CD14-positive monocyte (primary cell): Measurements from ENCODE around the gene RERE. TPM values are rescaled to one million over a fixed set of nuclear protein-coding genes. Genes with fewer than 3 reads are reported as not detected.

Experiments used
- DNase-seq, 3 donors: peaks; one replicate each; pipeline ENCODE4 v3.0.0-alpha.2; 2011 to 2022
- H2AFZ ChIP-seq: 2 replicates; pipeline ENCODE4 v1.6.0; 2012; ENCODE audit warnings: mild to moderate bottlenecking, low read depth, low read length, inconsistent platforms; ENCODE audit not compliant: insufficient read depth, poor library complexity, severe bottlenecking
- H3K27ac ChIP-seq, 2 donors: 1 replicate in 1 of 2; 2 replicates in 1 of 2; pipeline ENCODE4 v1.5.1; 2012 to 2013; ENCODE audit warnings: low read length in 2 of 2, control low read depth in 1 of 2, inconsistent platforms in 1 of 2, low read depth in 1 of 2, mild to moderate bottlenecking in 1 of 2
- H3K27me3 ChIP-seq, 2 donors: one replicate each; pipeline versions ENCODE4 v1.6.0 to v1.6.1; 2011 to 2013; ENCODE audit warnings: low read length in 2 of 2; ENCODE audit not compliant: control insufficient read depth in 2 of 2, insufficient read depth in 2 of 2
- H3K36me3 ChIP-seq, 2 donors: replicated peaks in 1 of 2; 1 replicate in 1 of 2; 2 replicates in 1 of 2; pipeline versions ENCODE4 v1.5.1 to v1.6.1; 2012 to 2013; ENCODE audit warnings: low read length in 2 of 2, control low read depth in 1 of 2, inconsistent platforms in 1 of 2, mild to moderate bottlenecking in 1 of 2; ENCODE audit not compliant: insufficient read depth in 2 of 2, control insufficient read depth in 1 of 2
- H3K4me1 ChIP-seq, 2 donors: 1 replicate in 1 of 2; 2 replicates in 1 of 2; pipeline versions ENCODE4 v1.5.1 to v1.6.1; 2012 to 2013; ENCODE audit warnings: low read length in 2 of 2, control low read depth in 1 of 2, inconsistent platforms in 1 of 2, mild to moderate bottlenecking in 1 of 2, moderate library complexity in 1 of 2; ENCODE audit not compliant: insufficient read depth in 2 of 2, control insufficient read depth in 1 of 2
- H3K4me2 ChIP-seq: replicated peaks from 2 replicates; pipeline ENCODE3; 2012; ENCODE audit warnings: low read length, moderate library complexity, mild to moderate bottlenecking; ENCODE audit not compliant: poor library complexity, severe bottlenecking; ENCODE audit errors: extremely low read depth
- H3K4me3 ChIP-seq, 3 experiments: fragments of 200-600 bp in 1 of 3; sonication (generic) in 1 of 3; replicated peaks in 1 of 3; 1 replicate in 2 of 3; 2 replicates in 1 of 3; pipeline ENCODE4 v1.5.1; 2011 to 2013; ENCODE audit warnings: low read length in 3 of 3, mild to moderate bottlenecking in 3 of 3, control low read depth in 2 of 3, low read depth in 2 of 3, inconsistent platforms in 1 of 3, moderate library complexity in 1 of 3
- H3K79me2 ChIP-seq: 2 replicates; pipeline ENCODE4 v1.6.0; 2012; ENCODE audit warnings: mild to moderate bottlenecking, control low read depth, inconsistent platforms, low read length, moderate library complexity; ENCODE audit not compliant: insufficient read depth
- H3K9ac ChIP-seq: 2 replicates; pipeline ENCODE4 v1.6.0; 2017; ENCODE audit warnings: low read length, mild to moderate bottlenecking; ENCODE audit not compliant: insufficient read depth, poor library complexity, severe bottlenecking
- H3K9me3 ChIP-seq, 2 donors: replicated peaks in 1 of 2; 1 replicate in 1 of 2; 2 replicates in 1 of 2; pipeline versions ENCODE4 v1.5.1 to v1.6.1; 2012 to 2013; ENCODE audit warnings: low read length in 2 of 2, control low read depth in 1 of 2; ENCODE audit not compliant: control insufficient read depth in 1 of 2, insufficient read depth in 1 of 2
- H4K20me1 ChIP-seq: 2 replicates; pipeline ENCODE4 v1.6.0; 2012; ENCODE audit warnings: mild to moderate bottlenecking, low read length, control low read depth, moderate library complexity; ENCODE audit not compliant: insufficient read depth
- H3K27ac Mint-ChIP-seq, 7 donors: one replicate each; pipeline ENCODE4 v1.8.0; 2020; ENCODE audit warnings: mild to moderate bottlenecking in 7 of 7, mixed read lengths in 7 of 7, moderate library complexity in 6 of 7, inconsistent platforms in 2 of 7
- H3K27me3 Mint-ChIP-seq, 3 donors: one replicate each; pipeline ENCODE4 v1.8.0; 2021 to 2022; ENCODE audit warnings: low read depth in 3 of 3, mild to moderate bottlenecking in 3 of 3, mixed read lengths in 3 of 3, moderate library complexity in 3 of 3, inconsistent platforms in 1 of 3
- H3K36me3 Mint-ChIP-seq, 2 donors: one replicate each; pipeline ENCODE4 v1.8.0; 2020; ENCODE audit warnings: mixed read lengths in 2 of 2, inconsistent platforms in 1 of 2, mild to moderate bottlenecking in 1 of 2
- H3K4me1 Mint-ChIP-seq: one replicate; pipeline ENCODE4 v1.8.0; 2020; ENCODE audit warnings: mild to moderate bottlenecking, mixed read lengths
- H3K4me3 Mint-ChIP-seq, 2 donors: one replicate each; pipeline ENCODE4 v1.8.0; 2020; ENCODE audit warnings: mild to moderate bottlenecking in 2 of 2, mixed read lengths in 2 of 2, moderate library complexity in 1 of 2
- H3K9me3 Mint-ChIP-seq, 7 donors: one replicate each; pipeline ENCODE4 v1.8.0; 2020 to 2022; ENCODE audit warnings: mixed read lengths in 7 of 7, mild to moderate bottlenecking in 6 of 7, moderate library complexity in 6 of 7, inconsistent platforms in 2 of 7
- WGBS: methylation state at CpG from one replicate; pipeline ENCODE4 v1.1.5; 2013; ENCODE audit warnings: missing lambda C conversion rate; ENCODE audit not compliant: insufficient coverage; 5-methylcytosine and 5-hydroxymethylcytosine counted together
- intact Hi-C, 2 donors: fragments of 100-400 bp; cut with micrococcal nuclease; formaldehyde crosslinking; loops; one replicate each; pipeline versions ENCODE4 v1.15.0 to v1.15.1; 2023
- polyA plus RNA-seq, 3 donors: library from polyadenylated mRNA; depleted of rRNA in 1 of 3; unstranded in 2 of 3; stranded (reverse) in 1 of 3; fragments of 300-500 nt in 2 of 3; fragments of >200 nt in 1 of 3; fragmentation: Illumina TruSeq in 2 of 3; gene quantifications; 1 replicate in 2 of 3; 2 replicates in 1 of 3; pipeline ENCODE4 v1.2.3, GENCODE V29; 2012 to 2021
- TF ChIP-seq, protein P1 (sequence below): fragments of 200-600 bp; IDR thresholded peaks from one replicate; pipeline ENCODE4 v1.8.0; 2022; ENCODE audit warnings: antibody characterized with exemption, mild to moderate bottlenecking

Gene RERE
- polyA plus RNA-seq, 3 donors: 1.2 to 19.4 (median 3.8) TPM

DNA sequence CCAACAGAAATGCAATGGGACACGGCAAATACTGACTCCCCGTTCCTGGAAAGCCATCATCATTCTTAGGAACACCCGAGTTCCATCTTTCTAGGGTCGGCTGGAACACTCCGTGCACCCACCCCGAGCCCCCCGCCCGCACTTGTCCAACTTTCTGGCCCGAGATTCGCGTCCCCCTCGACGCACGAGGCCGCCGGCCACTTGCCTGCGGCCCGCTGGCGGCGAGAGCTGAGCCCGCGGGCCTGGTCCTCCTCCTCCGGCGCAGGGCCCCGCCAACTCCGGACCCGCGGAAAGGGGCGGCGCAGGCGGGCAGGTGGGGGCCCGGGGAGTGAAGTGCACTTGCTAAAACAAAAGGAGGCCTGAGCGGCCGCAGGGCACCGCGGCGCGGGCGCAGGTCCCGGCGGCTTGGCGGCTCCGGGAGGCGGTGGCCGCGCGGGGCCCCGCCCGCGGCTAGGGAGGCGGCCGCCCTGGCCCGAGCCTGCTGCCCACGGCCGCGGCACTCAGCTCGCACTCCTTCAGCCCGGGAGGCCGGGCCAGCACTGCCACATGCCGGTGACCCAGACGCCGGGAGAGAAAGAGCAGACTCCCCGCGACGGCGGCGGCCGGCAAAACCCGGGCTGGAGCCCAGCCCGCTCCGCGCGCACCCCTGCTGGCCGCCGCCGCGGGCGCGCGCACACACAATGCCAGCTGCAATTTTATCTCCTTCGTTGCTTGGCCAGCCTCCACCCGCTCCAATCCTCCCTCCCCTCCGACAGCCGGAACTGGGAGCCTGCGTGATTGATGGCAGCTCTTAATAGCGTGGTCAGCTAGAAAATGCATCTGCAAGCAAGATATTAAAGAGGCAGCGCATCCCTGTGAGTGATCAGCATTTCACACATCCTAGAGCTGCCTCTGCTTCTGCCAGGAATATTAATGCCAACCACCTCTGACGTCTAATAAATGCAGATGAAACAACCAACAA is 114.3 kb downstream of the RERE start:
- H3K27ac ChIP-seq: peak overlapping the region in 1 of 2 donors; percentile 55
- H3K27me3 ChIP-seq: peaks cover 2 to 8% of the 10 kb centered on the region in 2 donors
- intact Hi-C loops: loop anchor here in 1 of 2 donors (2.0 to 10.0 kb wide), 2 partner anchors 42 to 278 kb away; no protein-coding TSS in a partner anchor
- peak overlapping the region; percentile 88 for H3K4me2 ChIP-seq
- Mint-ChIP-seq H3K27me3 (peaks cover 12 to 32% (median 21%) of the 10 kb centered on the region in 3 donors), H3K4me3 (peak overlapping the region; percentile 85 to 95), H3K36me3 (peaks cover 0 to 3% of the 10 kb centered on the region in 2 donors), H3K4me1 (peaks cover 32% of the 10 kb centered on the region), H3K9me3 (peaks cover 0 to 3% (median 0%) of the 10 kb centered on the region in 7 donors), H3K27ac (peak overlapping the region; percentile 53 to 85 (median 80))
- under 1% methylated on average over 81 of the region's 88 CpGs for WGBS
- H3K36me3 ChIP-seq: no peaks in the 10 kb centered on the region
- peaks cover 18% of the 10 kb centered on the region for H3K79me2 ChIP-seq
- H4K20me1 ChIP-seq: no peaks in the 10 kb centered on the region
- peak; percentile 77 to 80 (median 78) for DNase-seq
- H2AFZ ChIP-seq: peak overlapping the region; percentile 79
- peaks cover 28 to 33% of the 10 kb centered on the region in 2 donors for H3K4me1 ChIP-seq
- peak overlapping the region; percentile 48 to 80 (median 74) for H3K4me3 ChIP-seq
- H3K9ac ChIP-seq: peak overlapping the region; percentile 64
- H3K9me3 ChIP-seq: no peaks in the 10 kb centered on the region
- TF ChIP-seq, protein P1, sequence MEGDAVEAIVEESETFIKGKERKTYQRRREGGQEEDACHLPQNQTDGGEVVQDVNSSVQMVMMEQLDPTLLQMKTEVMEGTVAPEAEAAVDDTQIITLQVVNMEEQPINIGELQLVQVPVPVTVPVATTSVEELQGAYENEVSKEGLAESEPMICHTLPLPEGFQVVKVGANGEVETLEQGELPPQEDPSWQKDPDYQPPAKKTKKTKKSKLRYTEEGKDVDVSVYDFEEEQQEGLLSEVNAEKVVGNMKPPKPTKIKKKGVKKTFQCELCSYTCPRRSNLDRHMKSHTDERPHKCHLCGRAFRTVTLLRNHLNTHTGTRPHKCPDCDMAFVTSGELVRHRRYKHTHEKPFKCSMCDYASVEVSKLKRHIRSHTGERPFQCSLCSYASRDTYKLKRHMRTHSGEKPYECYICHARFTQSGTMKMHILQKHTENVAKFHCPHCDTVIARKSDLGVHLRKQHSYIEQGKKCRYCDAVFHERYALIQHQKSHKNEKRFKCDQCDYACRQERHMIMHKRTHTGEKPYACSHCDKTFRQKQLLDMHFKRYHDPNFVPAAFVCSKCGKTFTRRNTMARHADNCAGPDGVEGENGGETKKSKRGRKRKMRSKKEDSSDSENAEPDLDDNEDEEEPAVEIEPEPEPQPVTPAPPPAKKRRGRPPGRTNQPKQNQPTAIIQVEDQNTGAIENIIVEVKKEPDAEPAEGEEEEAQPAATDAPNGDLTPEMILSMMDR: no peak

DNA sequence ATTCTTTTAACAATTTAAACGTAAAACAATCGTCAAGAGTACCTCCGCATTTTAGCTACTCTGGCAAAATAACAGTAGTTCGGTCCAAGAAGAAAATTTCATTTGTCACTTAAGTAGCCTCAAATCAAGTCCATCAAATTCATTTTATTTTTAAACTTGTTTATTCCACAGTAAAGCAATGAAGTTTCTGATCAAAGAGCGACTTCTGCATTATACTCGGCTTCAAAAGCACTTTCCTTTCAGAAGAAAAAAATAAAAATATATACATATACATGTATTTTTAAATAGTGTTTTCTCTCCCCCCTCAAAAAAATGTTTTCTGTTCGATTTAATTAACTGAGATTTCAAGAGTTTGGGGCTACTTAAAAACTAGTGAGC is 115.0 kb downstream of the RERE start:
- Histone ChIP-seq H3K79me2 (peaks cover 18% of the 10 kb centered on the region), H3K27me3 (peaks cover 2 to 8% of the 10 kb centered on the region in 2 donors), H3K4me2 (peak overlapping the region; percentile 88), H2AFZ (peak overlapping the region; percentile 79), H3K36me3 (no peaks in the 10 kb centered on the region), H3K4me3 (peak overlapping the region; percentile 48 to 80 (median 74)), H3K4me1 (peaks cover 28 to 33% of the 10 kb centered on the region in 2 donors), H3K27ac (peak overlapping the region in 1 of 2 donors; percentile 55), H3K9ac (peak overlapping the region; percentile 64), H3K9me3 (no peaks in the 10 kb centered on the region), H4K20me1 (no peaks in the 10 kb centered on the region)
- TF ChIP-seq, protein P1: no peak
- intact Hi-C loops: loop anchor here in 1 of 2 donors (2.0 to 10.0 kb wide), 2 partner anchors 42 to 278 kb away; no protein-coding TSS in a partner anchor
- peak overlapping the region; percentile 82 to 93 for H3K4me3 Mint-ChIP-seq
- peak overlapping the region in 6 of 7 donors; percentile 53 to 86 (median 76) for H3K27ac Mint-ChIP-seq
- peaks cover 0 to 3% of the 10 kb centered on the region in 2 donors for H3K36me3 Mint-ChIP-seq
- peaks cover 32% of the 10 kb centered on the region for H3K4me1 Mint-ChIP-seq
- 0% methylated on average over 3 of the region's 7 CpGs for WGBS
- peaks cover 0 to 3% (median 0%) of the 10 kb centered on the region in 7 donors for H3K9me3 Mint-ChIP-seq
- H3K27me3 Mint-ChIP-seq: peaks cover 12 to 32% (median 22%) of the 10 kb centered on the region in 3 donors
- peak in 1 of 3 donors; percentile 13 for DNase-seq
